Measurements from ENCODE around the gene NPAS1. TPM values are rescaled to one million over a fixed set of nuclear protein-coding genes. Genes with fewer than 3 reads are reported as not detected.
A peak's percentile ranks its signal among the peaks of the same experiment; 100 is the strongest.

The NPAS1 gene
- total and polyA plus RNA-seq, 3 experiments from 2014 or later, result 0.24 to 0.37 TPM; not detected in 1

DNA sequence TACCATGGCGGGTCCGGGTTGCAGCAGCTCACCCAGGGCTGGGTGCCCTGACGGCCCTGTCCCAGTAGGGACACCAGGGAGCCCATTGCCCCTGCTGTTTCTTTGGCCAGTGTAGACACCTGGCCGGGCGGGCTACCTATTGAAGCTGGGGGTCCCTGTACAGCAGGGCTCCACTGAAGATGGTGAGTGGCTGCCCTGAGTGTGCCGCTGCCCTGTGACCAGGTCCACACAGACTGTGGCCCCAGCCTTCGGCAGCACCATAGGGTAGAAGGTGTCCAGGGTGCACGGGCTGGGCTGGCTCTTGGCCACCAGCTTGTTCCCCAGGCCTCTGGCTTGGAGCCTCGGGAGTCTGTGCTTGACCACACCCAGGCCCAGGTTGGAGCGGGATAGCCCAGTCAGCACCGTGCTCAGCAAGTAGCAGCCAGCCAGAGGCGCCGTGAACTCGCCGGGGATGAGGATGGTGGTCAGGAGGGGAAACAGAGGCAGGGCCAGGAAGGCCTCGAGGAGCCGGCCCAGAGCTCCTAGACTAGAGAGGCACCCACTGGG is 25.4 kb upstream of the NPAS1 start:
- H3K27ac ChIP-seq (ENCODE audit: low read depth, low read length), result no peak overlapping the region
- peaks cover 19 to 27% (median 26%) of the 10 kb centered on the region in 3 donors for H3K4me1 Mint-ChIP-seq
- no peaks in the 10 kb centered on the region for H3K27me3 Mint-ChIP-seq
- H3K9me3 ChIP-seq (ENCODE audit: low read length), result no peaks in the 10 kb centered on the region
- no peaks in the 10 kb centered on the region for H3K27me3 ChIP-seq (ENCODE audit: insufficient read depth, low read length, poor library complexity, severe bottlenecking)
- CTCF ChIA-PET, result interaction anchor here (3.4 kb wide), 1 partner anchor 19 kb away, joined by 18 read pairs; no protein-coding TSS in a partner anchor
- H3K4me3 ChIP-seq (ENCODE audit: low read length), result no peak overlapping the region
- H3K4me3 Mint-ChIP-seq, result no peak overlapping the region
- peaks cover 21% of the 10 kb centered on the region for H3K36me3 ChIP-seq (ENCODE audit: insufficient read depth, low read length)
- H3K4me1 ChIP-seq (ENCODE audit: insufficient read depth, low read length), result peaks cover 9% of the 10 kb centered on the region
- no peak overlapping the region for H3K27ac Mint-ChIP-seq
- H3K36me3 Mint-ChIP-seq, result peaks cover 0 to 84% (median 4%) of the 10 kb centered on the region in 3 donors
- POLR2A ChIA-PET, result no interaction called here
- no peaks in the 10 kb centered on the region for H3K9me3 Mint-ChIP-seq
- no peak for DNase-seq

DNA sequence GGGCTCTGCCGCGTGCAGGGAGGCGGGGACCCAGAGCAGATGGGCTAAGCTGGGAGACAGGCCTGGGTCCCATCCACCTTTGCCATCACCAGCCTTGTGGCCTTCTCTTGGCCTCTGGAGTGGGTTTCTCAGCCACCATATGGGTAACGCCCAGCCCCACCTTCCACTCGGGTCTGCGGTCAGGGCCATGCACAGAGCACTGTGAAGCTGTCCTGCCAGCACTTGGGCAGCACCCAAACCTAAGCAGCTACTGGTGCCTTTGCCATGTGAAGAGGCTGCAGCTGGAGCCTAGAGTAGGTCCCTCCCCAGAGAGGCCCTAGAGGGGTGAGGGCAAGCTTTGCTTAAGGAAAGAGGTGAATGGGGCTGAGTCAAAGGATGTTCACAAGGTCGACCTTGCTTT is 24.1 kb upstream of the NPAS1 start:
- Histone ChIP-seq H3K36me3 (ENCODE audit: insufficient read depth, low read length) (peaks cover 12% of the 10 kb centered on the region), H3K4me1 (ENCODE audit: insufficient read depth, low read length) (peaks cover 9% of the 10 kb centered on the region), H3K27ac (ENCODE audit: low read depth, low read length) (no peak overlapping the region), H3K27me3 (ENCODE audit: insufficient read depth, low read length, poor library complexity, severe bottlenecking) (no peaks in the 10 kb centered on the region), H3K9me3 (ENCODE audit: low read length) (no peaks in the 10 kb centered on the region), H3K4me3 (ENCODE audit: low read length) (no peak overlapping the region)
- Mint-ChIP-seq H3K9me3 (no peaks in the 10 kb centered on the region), H3K27ac (peak overlapping the region in 1 of 8 donors; percentile 3), H3K27me3 (no peaks in the 10 kb centered on the region), H3K4me1 (peaks cover 11 to 15% (median 14%) of the 10 kb centered on the region in 3 donors), H3K36me3 (peaks cover 0 to 84% (median 7%) of the 10 kb centered on the region in 3 donors), H3K4me3 (no peak overlapping the region)
- DNase-seq, result no peak
- ChIA-PET POLR2A (no interaction called here), CTCF (interaction anchor here (1.5 to 1.7 kb wide), 2 partner anchors 18 to 238 kb away, joined by 4 to 5 read pairs; no protein-coding TSS in a partner anchor)

DNA sequence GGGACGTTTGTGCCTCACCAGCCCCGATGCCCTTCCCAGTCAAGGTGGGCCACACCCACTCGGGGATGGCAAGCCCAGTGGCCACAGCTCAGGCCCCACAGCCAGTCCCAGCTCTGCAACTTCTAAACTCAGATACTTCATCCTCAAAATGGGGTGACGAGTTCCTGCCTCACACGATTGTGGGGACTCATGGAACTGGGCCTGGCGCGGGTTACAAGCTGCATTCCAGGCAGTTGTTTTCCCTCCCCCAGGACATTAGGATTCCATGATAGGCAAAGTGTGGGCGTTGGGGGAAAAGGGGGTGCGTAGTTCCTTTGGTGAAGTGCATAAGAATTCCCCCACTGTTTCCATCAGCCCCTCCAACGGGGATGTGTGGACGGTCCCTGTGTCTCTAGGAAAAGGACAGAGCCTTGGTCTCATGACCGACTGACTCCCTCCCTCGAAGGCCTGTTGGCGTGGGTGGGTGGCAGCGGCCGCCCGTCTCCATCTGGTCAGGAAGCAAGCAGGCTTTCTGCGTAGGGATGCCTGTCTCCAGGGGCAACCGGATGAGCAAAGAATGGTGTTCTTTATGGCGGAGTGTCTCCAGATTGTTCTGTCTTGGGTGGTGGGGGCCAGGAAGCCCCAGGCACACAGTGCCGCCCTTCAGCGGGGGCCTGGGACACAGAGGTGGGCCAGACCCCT is 21.1 kb upstream of the NPAS1 start:
- H3K4me3 ChIP-seq (ENCODE audit: low read length), result no peak overlapping the region
- Mint-ChIP-seq H3K27ac (peak overlapping the region in 1 of 8 donors; percentile 41), H3K36me3 (peaks cover 0 to 74% (median 5%) of the 10 kb centered on the region in 3 donors), H3K4me1 (peaks cover 4 to 8% (median 7%) of the 10 kb centered on the region in 3 donors), H3K4me3 (no peak overlapping the region), H3K9me3 (no peaks in the 10 kb centered on the region), H3K27me3 (no peaks in the 10 kb centered on the region)
- DNase-seq, result no peak
- CTCF ChIA-PET, result interaction anchor here (1.6 kb wide), 1 partner anchor 15 kb away, joined by 6 read pairs; no protein-coding TSS in a partner anchor
- H3K9me3 ChIP-seq (ENCODE audit: low read length), result no peaks in the 10 kb centered on the region
- H3K27me3 ChIP-seq (ENCODE audit: insufficient read depth, low read length, poor library complexity, severe bottlenecking), result no peaks in the 10 kb centered on the region
- no peaks in the 10 kb centered on the region for H3K4me1 ChIP-seq (ENCODE audit: insufficient read depth, low read length)
- no peaks in the 10 kb centered on the region for H3K36me3 ChIP-seq (ENCODE audit: insufficient read depth, low read length)
- no peak overlapping the region for H3K27ac ChIP-seq (ENCODE audit: low read depth, low read length)
- POLR2A ChIA-PET, result no interaction called here

DNA sequence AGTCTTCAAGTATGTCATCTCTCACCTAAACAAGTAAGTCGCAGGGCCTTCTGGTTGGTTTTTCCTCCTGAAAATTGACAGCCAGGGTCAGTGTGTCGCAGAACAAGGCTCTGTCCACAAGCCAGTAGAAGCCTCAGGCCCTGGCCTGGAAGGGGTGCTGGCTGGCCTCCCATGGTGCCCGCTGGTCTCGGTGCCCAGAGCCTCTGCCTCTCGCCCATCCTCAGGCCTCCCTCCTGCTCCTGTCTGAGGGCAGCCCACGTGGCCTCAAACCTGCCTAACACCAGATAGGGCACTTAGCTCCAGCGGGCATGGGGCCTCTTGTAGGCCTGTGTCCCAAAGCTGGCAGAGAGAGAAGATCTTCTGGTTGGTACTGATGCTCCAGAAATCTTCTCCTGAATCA is 20.3 kb upstream of the NPAS1 start:
- no peaks in the 10 kb centered on the region for H3K9me3 Mint-ChIP-seq
- H3K4me3 Mint-ChIP-seq, result no peak overlapping the region
- no peaks in the 10 kb centered on the region for H3K27me3 Mint-ChIP-seq
- Histone ChIP-seq H3K36me3 (ENCODE audit: insufficient read depth, low read length) (no peaks in the 10 kb centered on the region), H3K4me3 (ENCODE audit: low read length) (no peak overlapping the region), H3K27me3 (ENCODE audit: insufficient read depth, low read length, poor library complexity, severe bottlenecking) (no peaks in the 10 kb centered on the region), H3K4me1 (ENCODE audit: insufficient read depth, low read length) (no peaks in the 10 kb centered on the region), H3K9me3 (ENCODE audit: low read length) (no peaks in the 10 kb centered on the region), H3K27ac (ENCODE audit: low read depth, low read length) (no peak overlapping the region)
- H3K4me1 Mint-ChIP-seq, result peaks cover 5 to 14% (median 10%) of the 10 kb centered on the region in 3 donors
- POLR2A ChIA-PET, result no interaction called here
- peaks cover 0 to 68% (median 5%) of the 10 kb centered on the region in 3 donors for H3K36me3 Mint-ChIP-seq
- DNase-seq, result no peak
- H3K27ac Mint-ChIP-seq, result no peak overlapping the region
- CTCF ChIA-PET, result interaction anchor here (1.1 kb wide), 1 partner anchor 14 kb away, joined by 6 read pairs; no protein-coding TSS in a partner anchor

DNA sequence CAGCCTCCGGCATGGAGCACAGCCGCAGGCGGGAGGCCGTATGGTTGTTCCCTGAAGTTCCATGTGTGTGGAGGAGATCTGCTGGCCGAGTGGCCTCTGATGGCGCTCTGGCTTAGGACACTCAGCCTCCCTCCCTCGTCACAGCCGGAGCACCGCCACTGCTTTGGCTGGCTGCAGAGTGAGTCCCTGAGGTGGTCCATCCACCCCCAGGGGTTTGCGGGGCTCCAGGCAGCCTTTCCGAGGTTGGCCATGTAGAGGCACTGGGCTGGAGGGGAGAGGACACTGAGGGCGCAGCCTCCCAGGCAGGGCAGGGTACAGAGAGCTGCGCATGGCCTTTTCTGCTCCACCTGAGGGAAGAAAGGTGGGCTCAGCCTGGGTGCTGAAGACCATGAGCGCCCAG is 19.8 kb upstream of the NPAS1 start:
- H3K9me3 Mint-ChIP-seq, result no peaks in the 10 kb centered on the region

DNA sequence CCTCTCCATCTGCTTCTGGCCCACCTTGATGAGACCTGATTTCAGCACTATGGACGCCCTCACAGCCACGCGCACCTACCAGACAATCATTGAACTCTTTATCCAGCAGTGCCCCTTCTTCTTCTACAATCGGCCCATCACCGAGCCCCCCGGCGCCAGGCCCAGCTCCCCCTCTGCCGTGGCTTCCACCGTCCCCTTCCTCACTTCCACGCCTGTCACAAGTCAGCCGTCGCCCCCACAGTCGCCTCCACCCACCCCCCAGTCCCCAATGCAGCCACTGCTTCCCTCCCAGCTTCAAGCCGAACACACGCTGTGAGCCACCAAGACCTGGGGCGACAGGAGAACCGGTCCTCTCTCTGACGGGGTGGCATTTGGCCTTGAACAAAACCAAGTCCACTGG is 19.3 kb upstream of the NPAS1 start:
- Mint-ChIP-seq H3K36me3 (peaks cover 0 to 63% (median 5%) of the 10 kb centered on the region in 3 donors), H3K4me3 (no peak overlapping the region)

More for the DNA sequence above, 19.8 kb upstream of the NPAS1 start:
- no peaks in the 10 kb centered on the region for H3K4me1 ChIP-seq (ENCODE audit: insufficient read depth, low read length)
- DNase-seq, result no peak
- no peaks in the 10 kb centered on the region for H3K27me3 Mint-ChIP-seq
- H3K4me3 Mint-ChIP-seq, result no peak overlapping the region
- no peaks in the 10 kb centered on the region for H3K9me3 ChIP-seq (ENCODE audit: low read length)
- no peaks in the 10 kb centered on the region for H3K36me3 ChIP-seq (ENCODE audit: insufficient read depth, low read length)
- CTCF ChIA-PET, result interaction anchor here (1.1 kb wide), 1 partner anchor 13 kb away, joined by 6 read pairs; no protein-coding TSS in a partner anchor
- POLR2A ChIA-PET, result no interaction called here
- H3K4me3 ChIP-seq (ENCODE audit: low read length), result no peak overlapping the region
- H3K27me3 ChIP-seq (ENCODE audit: insufficient read depth, low read length, poor library complexity, severe bottlenecking), result no peaks in the 10 kb centered on the region
- H3K36me3 Mint-ChIP-seq, result peaks cover 0 to 64% (median 5%) of the 10 kb centered on the region in 3 donors
- no peak overlapping the region for H3K27ac Mint-ChIP-seq
- H3K4me1 Mint-ChIP-seq, result peaks cover 7 to 18% (median 15%) of the 10 kb centered on the region in 3 donors
- no peak overlapping the region for H3K27ac ChIP-seq (ENCODE audit: low read depth, low read length)

DNA sequence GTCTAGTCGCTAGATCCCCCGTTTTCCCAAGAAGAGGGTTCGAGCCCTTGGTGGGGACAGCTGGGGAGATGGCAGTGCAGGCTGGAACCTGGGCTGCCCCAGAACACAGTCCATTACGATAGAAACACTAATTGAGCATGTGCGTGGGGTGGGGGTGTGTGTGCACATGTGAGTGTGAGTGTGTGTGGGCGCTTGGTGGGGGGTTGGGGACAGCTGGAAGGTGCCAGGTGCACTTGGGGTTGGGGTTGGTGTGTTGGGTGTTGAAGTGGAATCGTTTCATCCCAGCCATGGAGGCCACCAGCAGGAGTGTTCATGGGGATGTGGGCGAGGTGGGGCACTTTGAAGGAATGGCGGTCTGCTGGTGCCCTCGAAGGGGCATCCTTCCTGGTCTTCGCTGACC is 18.1 kb upstream of the NPAS1 start:
- Histone ChIP-seq H3K4me3 (ENCODE audit: low read length) (no peak overlapping the region), H3K36me3 (ENCODE audit: insufficient read depth, low read length) (no peaks in the 10 kb centered on the region), H3K27me3 (ENCODE audit: insufficient read depth, low read length, poor library complexity, severe bottlenecking) (no peaks in the 10 kb centered on the region), H3K4me1 (ENCODE audit: insufficient read depth, low read length) (no peaks in the 10 kb centered on the region), H3K9me3 (ENCODE audit: low read length) (no peaks in the 10 kb centered on the region), H3K27ac (ENCODE audit: low read depth, low read length) (no peak overlapping the region)
- H3K9me3 Mint-ChIP-seq, result no peaks in the 10 kb centered on the region
- POLR2A ChIA-PET, result interaction anchor here (1.1 kb wide), 1 partner anchor 18 kb away, joined by 4 read pairs; the partner anchor contains the start of gene NPAS1
- H3K36me3 Mint-ChIP-seq, result peaks cover 0 to 58% (median 5%) of the 10 kb centered on the region in 3 donors
- DNase-seq, result no peak
- no peak overlapping the region for H3K27ac Mint-ChIP-seq
- CTCF ChIA-PET, result interaction anchor here (0.8 to 2.3 kb wide), 3 partner anchors 9 to 29 kb away, joined by 3 to 12 read pairs (median 4); no protein-coding TSS in a partner anchor
- H3K27me3 Mint-ChIP-seq, result peaks cover 0 to 2% of the 10 kb centered on the region in 2 donors
- H3K4me3 Mint-ChIP-seq, result no peak overlapping the region
- H3K4me1 Mint-ChIP-seq, result peaks cover 14 to 26% (median 24%) of the 10 kb centered on the region in 3 donors

More for the DNA sequence above, 19.3 kb upstream of the NPAS1 start:
- Mint-ChIP-seq H3K27ac (no peak overlapping the region), H3K9me3 (no peaks in the 10 kb centered on the region), H3K4me1 (peaks cover 7 to 18% (median 15%) of the 10 kb centered on the region in 3 donors), H3K27me3 (no peaks in the 10 kb centered on the region)
- H3K4me1 ChIP-seq (ENCODE audit: insufficient read depth, low read length), result no peaks in the 10 kb centered on the region
- CTCF ChIA-PET, result interaction anchor here (1.1 kb wide), 1 partner anchor 13 kb away, joined by 6 read pairs; no protein-coding TSS in a partner anchor
- H3K9me3 ChIP-seq (ENCODE audit: low read length), result no peaks in the 10 kb centered on the region
- no peaks in the 10 kb centered on the region for H3K36me3 ChIP-seq (ENCODE audit: insufficient read depth, low read length)
- POLR2A ChIA-PET, result no interaction called here
- no peak overlapping the region for H3K27ac ChIP-seq (ENCODE audit: low read depth, low read length)
- no peak overlapping the region for H3K4me3 ChIP-seq (ENCODE audit: low read length)
- DNase-seq, result no peak
- H3K27me3 ChIP-seq (ENCODE audit: insufficient read depth, low read length, poor library complexity, severe bottlenecking), result no peaks in the 10 kb centered on the region

Data from CD8-positive, alpha-beta memory T cell (primary cell).